ENCODE measurements around the gene TMIGD3. TPM values are rescaled to one million over a fixed set of nuclear protein-coding genes. Genes with fewer than 3 reads are reported as not detected.
A peak's percentile ranks its signal among the peaks of the same experiment; 100 is the strongest.

TMIGD3 gene
- total and polyA plus RNA-seq, 8 donors, result 1.2 to 7.6 (median 4.6) TPM; not detected in 4

DNA sequence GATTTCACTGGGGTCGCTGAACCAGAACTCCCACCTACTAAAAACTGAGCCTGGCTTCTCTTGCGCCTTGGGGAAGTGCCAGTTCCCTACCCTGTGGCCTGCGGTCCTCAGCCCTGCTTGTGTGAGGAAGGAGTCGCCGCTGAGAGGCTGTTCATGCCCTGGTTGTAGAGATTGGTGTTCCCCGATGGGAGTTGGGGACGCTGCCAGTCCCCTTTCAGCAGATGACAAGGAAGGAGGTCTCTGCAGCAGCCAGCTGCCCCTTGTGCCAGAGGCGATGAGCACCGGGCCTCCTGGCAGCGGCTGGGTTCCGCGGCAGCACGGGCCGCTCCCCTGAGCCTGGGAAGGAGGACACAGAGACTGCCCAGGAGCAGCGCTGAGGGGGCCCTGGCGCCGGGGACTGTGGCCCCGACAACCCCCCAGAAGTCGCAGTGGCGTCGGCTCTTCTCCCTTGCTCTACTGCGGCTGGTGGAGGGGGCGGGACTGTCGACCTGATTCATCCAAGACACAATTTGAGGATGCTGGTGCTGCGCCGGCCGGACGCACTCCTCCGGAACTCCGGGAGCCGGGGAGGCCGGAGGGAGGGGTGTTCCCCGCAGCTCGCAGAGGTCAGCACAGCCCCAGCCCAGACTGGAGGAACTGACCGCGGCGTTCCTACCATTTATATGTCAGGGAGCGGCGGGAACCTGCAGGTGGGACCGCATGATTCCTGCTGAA, 12.0 kb upstream of the TMIGD3 start:
- H3K4me1 ChIP-seq, result peaks cover 12 to 46% (median 32%) of the 10 kb centered on the region in 4 donors
- intact Hi-C loops (cut with DNase I; ENCODE audit: low total_unique reads), result no loop called here
- TF ChIP-seq EP300 (IDR thresholded peaks at IDR 0.05) (no peak), POLR2A (IDR thresholded peaks at IDR 0.05) (no peak), POLR2AphosphoS5 (IDR thresholded peaks at IDR 0.05) (no peak)
- TF ChIP-seq, protein P1, sequence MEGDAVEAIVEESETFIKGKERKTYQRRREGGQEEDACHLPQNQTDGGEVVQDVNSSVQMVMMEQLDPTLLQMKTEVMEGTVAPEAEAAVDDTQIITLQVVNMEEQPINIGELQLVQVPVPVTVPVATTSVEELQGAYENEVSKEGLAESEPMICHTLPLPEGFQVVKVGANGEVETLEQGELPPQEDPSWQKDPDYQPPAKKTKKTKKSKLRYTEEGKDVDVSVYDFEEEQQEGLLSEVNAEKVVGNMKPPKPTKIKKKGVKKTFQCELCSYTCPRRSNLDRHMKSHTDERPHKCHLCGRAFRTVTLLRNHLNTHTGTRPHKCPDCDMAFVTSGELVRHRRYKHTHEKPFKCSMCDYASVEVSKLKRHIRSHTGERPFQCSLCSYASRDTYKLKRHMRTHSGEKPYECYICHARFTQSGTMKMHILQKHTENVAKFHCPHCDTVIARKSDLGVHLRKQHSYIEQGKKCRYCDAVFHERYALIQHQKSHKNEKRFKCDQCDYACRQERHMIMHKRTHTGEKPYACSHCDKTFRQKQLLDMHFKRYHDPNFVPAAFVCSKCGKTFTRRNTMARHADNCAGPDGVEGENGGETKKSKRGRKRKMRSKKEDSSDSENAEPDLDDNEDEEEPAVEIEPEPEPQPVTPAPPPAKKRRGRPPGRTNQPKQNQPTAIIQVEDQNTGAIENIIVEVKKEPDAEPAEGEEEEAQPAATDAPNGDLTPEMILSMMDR (IDR thresholded peaks at IDR 0.05), result no peak
- DNase-seq, result peak; percentile 44 to 72
- H3K4me3 ChIP-seq, result peak overlapping the region; percentile 28 to 40 (median 37)
- H3K27me3 ChIP-seq, result no peaks in the 10 kb centered on the region
- H3K36me3 ChIP-seq, result no peaks in the 10 kb centered on the region
- H3K9me3 ChIP-seq, result no peaks in the 10 kb centered on the region
- WGBS, 5 donors, result 19 to 31% (median 22%) methylated on average over 11 to 40 of the region's 40 CpGs
- H3K27ac ChIP-seq, result peak overlapping the region; percentile 73 to 83 (median 80)

DNA sequence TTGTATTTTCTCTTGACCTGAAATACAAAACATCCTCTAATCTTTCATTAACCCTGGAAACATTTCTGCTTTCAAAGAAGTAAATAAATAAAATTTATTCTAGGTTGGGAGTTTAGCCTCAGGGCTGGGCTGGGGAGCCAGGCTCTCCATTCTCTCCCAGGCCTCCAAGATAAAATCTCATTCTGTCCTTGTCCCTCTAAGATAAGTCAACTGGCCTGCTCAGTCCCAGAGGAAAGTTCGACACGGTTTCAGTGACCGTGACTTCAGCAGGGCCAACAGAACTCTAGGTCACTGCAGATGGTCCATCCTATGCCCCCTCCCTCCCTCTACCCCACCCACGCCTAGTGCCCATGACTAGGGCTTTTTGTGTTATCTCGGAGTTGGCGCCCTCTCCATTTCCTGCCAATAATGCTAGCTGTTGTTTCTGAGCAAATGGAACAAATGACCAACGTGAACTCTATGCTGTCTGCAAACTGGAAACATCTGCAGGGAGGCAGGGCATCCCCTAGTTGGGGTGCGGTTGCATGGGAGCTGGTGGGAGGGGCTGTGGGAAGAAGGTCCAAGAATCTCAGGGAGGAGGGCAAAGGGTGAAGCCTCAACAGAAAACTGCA, 10.1 kb upstream of the TMIGD3 start:
- H3K9me3 ChIP-seq, result no peaks in the 10 kb centered on the region
- no peaks in the 10 kb centered on the region for H3K27me3 ChIP-seq
- WGBS, 5 donors, result 58 to 75% (median 65%) methylated on average over 8 of the region's 8 CpGs
- TF ChIP-seq POLR2AphosphoS5 (IDR thresholded peaks at IDR 0.05) (no peak), POLR2A (IDR thresholded peaks at IDR 0.05) (no peak), EP300 (IDR thresholded peaks at IDR 0.05) (no peak)
- TF ChIP-seq, protein P1 (IDR thresholded peaks at IDR 0.05), result no peak
- peak overlapping the region in 2 of 5 donors; percentile 47 to 90 for H3K27ac ChIP-seq
- intact Hi-C loops (cut with DNase I; ENCODE audit: low total_unique reads), result no loop called here
- DNase-seq, result peak in 1 of 2 donors; percentile 72
- H3K4me3 ChIP-seq, result no peak overlapping the region
- peaks cover 26 to 65% (median 47%) of the 10 kb centered on the region in 4 donors for H3K4me1 ChIP-seq
- H3K36me3 ChIP-seq, result no peaks in the 10 kb centered on the region

GRCh38 chr1:111512931-111513330, 9.5 kb upstream of the TMIGD3 start:
- DNase-seq, result no peak
- Histone ChIP-seq H3K4me1 (peaks cover 26 to 69% (median 51%) of the 10 kb centered on the region in 4 donors), H3K27me3 (no peaks in the 10 kb centered on the region), H3K9me3 (no peaks in the 10 kb centered on the region), H3K36me3 (no peaks in the 10 kb centered on the region), H3K4me3 (no peak overlapping the region), H3K27ac (peak overlapping the region in 2 of 5 donors; percentile 47 to 90)
- 55 to 100% (median 97%) methylated on average over 3 of the region's 3 CpGs for WGBS, 5 donors
- TF ChIP-seq POLR2AphosphoS5 (IDR thresholded peaks at IDR 0.05) (no peak), EP300 (IDR thresholded peaks at IDR 0.05) (no peak), POLR2A (IDR thresholded peaks at IDR 0.05) (no peak)
- TF ChIP-seq, protein P1 (IDR thresholded peaks at IDR 0.05), result no peak
- intact Hi-C loops (cut with DNase I; ENCODE audit: low total_unique reads), result no loop called here

DNA sequence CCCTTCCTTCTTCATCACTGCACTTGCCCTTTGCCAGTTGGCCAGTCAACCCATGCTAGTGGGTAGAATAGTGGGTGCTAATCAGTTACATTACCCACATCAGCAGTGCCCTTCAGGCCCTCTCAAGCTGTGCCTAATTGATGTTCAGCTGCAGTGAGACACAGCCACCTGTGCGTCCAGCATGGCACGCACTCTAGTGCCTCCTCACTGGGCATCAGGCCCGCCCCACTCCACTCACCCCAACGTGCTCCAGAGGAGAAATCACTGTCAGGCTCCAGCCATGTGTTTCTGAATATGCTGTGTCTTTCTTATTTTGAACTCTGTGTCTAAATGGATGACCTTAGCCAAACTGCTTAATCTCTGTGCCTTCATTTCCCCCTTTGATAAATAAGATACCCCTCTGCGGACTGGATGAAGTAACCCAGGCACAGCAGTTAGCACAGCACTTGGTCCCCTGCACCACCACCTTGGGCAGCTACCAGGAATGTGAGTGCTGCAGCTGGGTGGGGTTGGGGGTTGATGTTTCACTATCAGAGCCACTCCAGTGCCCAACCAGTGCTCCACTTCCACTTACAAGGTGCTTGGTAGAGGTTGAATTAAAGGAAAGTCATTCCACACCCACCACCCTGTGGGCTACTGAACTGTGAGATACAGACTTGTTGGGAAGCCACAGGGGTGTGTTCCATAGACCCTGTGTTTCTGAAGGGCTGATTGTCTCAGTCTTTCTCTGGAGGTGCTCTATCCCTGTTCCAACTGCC, 8.9 kb upstream of the TMIGD3 start:
- 73 to 88% (median 85%) methylated on average over 5 of the region's 5 CpGs for WGBS, 5 donors
- Histone ChIP-seq H3K9me3 (no peaks in the 10 kb centered on the region), H3K4me3 (no peak overlapping the region), H3K27me3 (no peaks in the 10 kb centered on the region), H3K4me1 (peaks cover 32 to 75% (median 56%) of the 10 kb centered on the region in 4 donors), H3K36me3 (no peaks in the 10 kb centered on the region), H3K27ac (peak overlapping the region in 1 of 5 donors; percentile 90)
- TF ChIP-seq POLR2A (IDR thresholded peaks at IDR 0.05), result no peak
- TF ChIP-seq EP300 (IDR thresholded peaks at IDR 0.05), result no peak
- TF ChIP-seq, protein P1 (IDR thresholded peaks at IDR 0.05), result no peak
- TF ChIP-seq POLR2AphosphoS5 (IDR thresholded peaks at IDR 0.05), result no peak
- DNase-seq, result no peak
- intact Hi-C loops (cut with DNase I; ENCODE audit: low total_unique reads), result no loop called here

All from stomach (tissue), 9 donors.